HepG2 (cell line): ENCODE data around the gene MED13. TPM values are rescaled to one million over a fixed set of nuclear protein-coding genes. Genes with fewer than 3 reads are reported as not detected.

Experiments
- ATAC-seq: fragments of 200-7000 bp; cut with Tn5 transposase; 3 replicates; pipeline ENCODE4 v1.9.1; 2020; ENCODE audit warnings: mild to moderate bottlenecking, moderate library complexity
- BruUV-seq: library from RNA; stranded (reverse); fragments of 400-500 nt; replicated peaks from 2 replicates; lab custom pipeline; 2021; lab: Mats Ljungman, UMichigan
- CTCF ChIA-PET: fragments of 300-600 bp; formaldehyde crosslinking; extraction: SDS; loops from one replicate; lab custom pipeline; 2021; ENCODE audit warnings: low total read pairs, inconsistent platforms, low intra/inter-chr PET ratio; lab: Yijun Ruan, JAX
- POLR2A ChIA-PET: fragments of 350-600 bp; sonication (Branson Sonifier 250); formaldehyde crosslinking; loops from one replicate; lab custom pipeline; 2020; ENCODE audit warnings: antibody characterized with exemption, inconsistent platforms; lab: Yijun Ruan, JAX
- DNase-seq: peaks from one replicate; pipeline ENCODE4 v3.0.0-alpha.2; 2015; ENCODE audit warnings: low spot score
- FAIRE-seq: peaks from 3 replicates; lab custom pipeline; 2011; peaks lifted over from hg19 to GRCh38; lab: Jason Lieb, UNC
- H2AFZ ChIP-seq: one replicate; pipeline ENCODE4 v1.6.1; 2011; ENCODE audit warnings: low read length, inconsistent platforms
- H3K27ac ChIP-seq: fragments of 300-600 bp; 3 replicates; pipeline ENCODE4 v1.8.0; 2011; ENCODE audit warnings: mixed run types, mild to moderate bottlenecking, mixed read lengths, low read length, inconsistent platforms; ENCODE audit not compliant: insufficient read depth; ENCODE audit errors: extremely low read length
- H3K27me3 ChIP-seq, 2 experiments: fragments of 200-600 bp in 1 of 2; 2 replicates in 1 of 2; 3 replicates in 1 of 2; pipeline versions ENCODE4 v1.6.0 to v1.8.0; 2011; ENCODE audit warnings: low read length in 2 of 2, mild to moderate bottlenecking in 2 of 2, moderate library complexity in 2 of 2, inconsistent platforms in 1 of 2; ENCODE audit not compliant: insufficient read depth in 2 of 2, control insufficient read depth in 1 of 2
- H3K36me3 ChIP-seq, 2 experiments: fragments of 200-600 bp in 1 of 2; replicated peaks in 1 of 2; 2 replicates in 1 of 2; 3 replicates in 1 of 2; pipeline versions ENCODE4 v1.5.1 to v1.8.0; 2011; ENCODE audit warnings: low read length in 2 of 2, inconsistent platforms in 1 of 2; ENCODE audit not compliant: insufficient read depth in 2 of 2, control insufficient read depth in 1 of 2
- H3K4me1 ChIP-seq: 2 replicates; pipeline ENCODE4 v1.5.1; 2012; ENCODE audit warnings: low read length, inconsistent platforms; ENCODE audit not compliant: insufficient read depth
- H3K4me2 ChIP-seq: 2 replicates; pipeline ENCODE4 v1.6.0; 2011; ENCODE audit warnings: low read depth, low read length, inconsistent platforms
- H3K4me3 ChIP-seq, 3 experiments: fragments of 200-600 bp in 1 of 3; sonication (generic), shearing (Covaris generic) in 1 of 3; replicated peaks in 1 of 3; 2 replicates each; pipeline ENCODE4 v1.5.1; 2011 to 2016; ENCODE audit warnings: low read length in 3 of 3, inconsistent platforms in 2 of 3, low read depth in 2 of 3, mild to moderate bottlenecking in 2 of 3, control low read depth in 1 of 3, mixed read lengths in 1 of 3; ENCODE audit not compliant: insufficient read depth in 1 of 3
- H3K79me2 ChIP-seq: one replicate; pipeline ENCODE4 v1.6.1; 2011; ENCODE audit warnings: low read length, inconsistent platforms; ENCODE audit not compliant: insufficient read depth
- H3K9ac ChIP-seq: 2 replicates; pipeline ENCODE4 v1.6.0; 2011; ENCODE audit warnings: mild to moderate bottlenecking, low read depth, low read length, inconsistent platforms; ENCODE audit not compliant: insufficient read depth
- H3K9me3 ChIP-seq: 2 replicates; pipeline ENCODE4 v1.5.1; 2012; ENCODE audit warnings: mild to moderate bottlenecking, low read length
- H4K20me1 ChIP-seq: 2 replicates; pipeline ENCODE4 v1.6.0; 2011; ENCODE audit warnings: inconsistent platforms, mild to moderate bottlenecking, low read length, moderate library complexity; ENCODE audit not compliant: insufficient read depth
- ATF4 ChIP-seq, 2 experiments: fragments of 450-650 bp in 1 of 2; sonication (generic) in 1 of 2; formaldehyde crosslinking; IDR thresholded peaks; 2 replicates each; pipeline versions ENCODE4 v1.5.0 to v1.8.0; 2020 to 2022; ENCODE audit warnings: mild to moderate bottlenecking in 1 of 2, missing genetic modification reagents in 1 of 2
- BCL3 ChIP-seq: sonication (generic); formaldehyde crosslinking; IDR thresholded peaks from 2 replicates; pipeline ENCODE4 v1.5.1; 2020; ENCODE audit warnings: mild to moderate bottlenecking, missing genetic modification reagents, moderate library complexity
- DRAP1 ChIP-seq: IDR thresholded peaks from 2 replicates; pipeline ENCODE4 v1.6.1; 2016; ENCODE audit warnings: missing genetic modification reagents, missing compliant biosample characterization
- ELF4 ChIP-seq: sonication (generic); formaldehyde crosslinking; IDR thresholded peaks from 2 replicates; pipeline ENCODE4 v1.5.0; 2020; ENCODE audit warnings: missing genetic modification reagents, mild to moderate bottlenecking, moderate library complexity, borderline replicate concordance
- FOXK1 ChIP-seq: sonication (generic); formaldehyde crosslinking; IDR thresholded peaks from 2 replicates; pipeline ENCODE4 v1.4.0; 2020; ENCODE audit warnings: low read depth, missing genetic modification reagents, borderline replicate concordance
- GFI1 ChIP-seq: sonication (generic); formaldehyde crosslinking; IDR thresholded peaks from 2 replicates; pipeline ENCODE4 v1.5.0; 2020; ENCODE audit warnings: missing genetic modification reagents, mild to moderate bottlenecking, borderline replicate concordance
- MAFK ChIP-seq, 2 experiments: IDR thresholded peaks in 1 of 2; conservative IDR thresholded peaks in 1 of 2; 2 replicates each; pipeline ENCODE4 v1.6.1; 2011; ENCODE audit warnings: improper control_type of control experiment in 2 of 2, low read length in 2 of 2
- MEIS1 ChIP-seq: sonication (generic); formaldehyde crosslinking; IDR thresholded peaks from 2 replicates; pipeline ENCODE4 v1.9.0; 2021; ENCODE audit warnings: mild to moderate bottlenecking, missing genetic modification reagents, moderate library complexity, borderline replicate concordance
- NFKBIZ ChIP-seq: IDR thresholded peaks from 2 replicates; pipeline ENCODE4 v1.6.1; 2018; ENCODE audit warnings: missing genetic modification reagents, missing compliant biosample characterization
- POLR2AphosphoS2 ChIP-seq: IDR thresholded peaks from 2 replicates; pipeline ENCODE4 v1.6.1; 2011; ENCODE audit warnings: low read depth, low read length, improper control_type of control experiment
- SKIL ChIP-seq: sonication (generic); formaldehyde crosslinking; IDR thresholded peaks from 2 replicates; pipeline ENCODE4 v1.8.0; 2022; ENCODE audit warnings: missing genetic modification reagents, mild to moderate bottlenecking, moderate library complexity, borderline replicate concordance
- SOX6 ChIP-seq, 2 experiments: fragments of 450-650 bp in 1 of 2; sonication (generic) in 1 of 2; formaldehyde crosslinking in 1 of 2; IDR thresholded peaks; 2 replicates each; pipeline versions ENCODE4 v1.4.0 to v1.6.1; 2017 to 2020; ENCODE audit warnings: antibody characterized with exemption in 1 of 2, mild to moderate bottlenecking in 1 of 2, missing genetic modification reagents in 1 of 2
- TBX2 ChIP-seq: sonication (generic); formaldehyde crosslinking; IDR thresholded peaks from 2 replicates; pipeline ENCODE4 v1.5.0; 2020; ENCODE audit warnings: missing genetic modification reagents, mild to moderate bottlenecking, borderline replicate concordance
- ZFYVE20 ChIP-seq: sonication (generic); formaldehyde crosslinking; IDR thresholded peaks from 2 replicates; pipeline ENCODE4 v1.8.0; 2023; ENCODE audit warnings: low read depth, mild to moderate bottlenecking, moderate library complexity, missing genetic modification reagents, borderline replicate concordance
- ZIK1 ChIP-seq: sonication (generic); formaldehyde crosslinking; IDR thresholded peaks from 2 replicates; pipeline ENCODE4 v1.5.0; 2020; ENCODE audit warnings: mild to moderate bottlenecking, low read depth, missing genetic modification reagents, borderline replicate concordance
- ZNF251 ChIP-seq: sonication (generic); formaldehyde crosslinking; IDR thresholded peaks from 2 replicates; pipeline ENCODE4 v1.9.0; 2021; ENCODE audit warnings: mild to moderate bottlenecking, missing genetic modification reagents
- ZNF672 ChIP-seq: sonication (generic); formaldehyde crosslinking; IDR thresholded peaks from 2 replicates; pipeline ENCODE4 v1.8.1; 2022; ENCODE audit warnings: missing genetic modification reagents
- WGBS: methylation state at CpG from one replicate; pipeline ENCODE4 v1.1.6; 2017; ENCODE audit warnings: low lambda C conversion rate; 5-methylcytosine and 5-hydroxymethylcytosine counted together
- in situ Hi-C: cut with HindIII; loops from 2 replicates; pipeline ENCODE4 v1.10.0; 2017; ENCODE audit warnings: low pct_unique_long_range_greater_than_20kb; ENCODE audit not compliant: extremely low pct_ligation_motif_present
- intact Hi-C: fragments of 100-400 bp; cut with micrococcal nuclease; formaldehyde crosslinking; loops from one replicate; pipeline ENCODE4 v1.10.0; 2022; ENCODE audit not compliant: unreplicated experiment
- polyA plus RNA-seq, 8 experiments: library from polyadenylated mRNA; depleted of rRNA in 3 of 8; stranded (reverse) in 7 of 8; unstranded in 1 of 8; fragments of >200 nt; fragmentation: Illumina TruSeq in 4 of 8; extraction: Trizol in 4 of 8; gene quantifications; 2 replicates each; pipeline versions ENCODE4 v1.2.1 to v1.2.3, GENCODE V29; 2011 to 2016; ENCODE audit warnings: low read depth in 4 of 8, missing spikeins in 1 of 8, mixed read lengths in 1 of 8; ENCODE audit not compliant: insufficient read depth in 1 of 8
- total RNA-seq, 5 experiments: library from RNA; depleted of rRNA; stranded (reverse); fragments of >200 nt; fragmentation: Illumina TruSeq; extraction: Trizol; gene quantifications; 2 replicates each; pipeline ENCODE4 v1.2.3, GENCODE V29; 2016; ENCODE audit warnings: low read depth in 1 of 5
- TF ChIP-seq, protein P1 (sequence below): sonication (generic); formaldehyde crosslinking; conservative IDR thresholded peaks from 2 replicates; pipeline ENCODE4 v1.4.0; 2020; ENCODE audit warnings: missing genetic modification reagents

MED13 gene
- total and polyA plus RNA-seq, 2 of the 13 experiments (the other 11 are each of a cell fraction or from before 2014, with no cell fraction given), result 27.4 to 69.1 TPM

- Histone ChIP-seq H3K4me1 (peaks cover 73% of the 10 kb centered on the region), H3K27me3 (no peaks in the 10 kb centered on the region), H3K27ac (no peak overlapping the region), H3K4me2 (no peak overlapping the region), H3K9ac (no peak overlapping the region), H3K4me3 (no peak overlapping the region), H4K20me1 (peaks cover 48% of the 10 kb centered on the region), H3K79me2 (peaks cover 97% of the 10 kb centered on the region), H2AFZ (no peak overlapping the region), H3K36me3 (peaks cover 8 to 40% of the 10 kb centered on the region in 2 experiments), H3K9me3 (no peaks in the 10 kb centered on the region)
- POLR2A ChIA-PET, result no interaction called here
- FAIRE-seq, result no peak
- TF ChIP-seq NFKBIZ (CRISPR knock-in tag) (no peak), FOXK1 (CRISPR knock-in tag) (no peak), TBX2 (CRISPR knock-in tag) (no peak), SOX6 (IDR thresholded peaks at IDR 0.05) (no peak), SOX6 (CRISPR knock-in tag; IDR thresholded peaks at IDR 0.05) (no peak), ZIK1 (CRISPR knock-in tag) (no peak), DRAP1 (CRISPR knock-in tag) (no peak), GFI1 (no peak), BCL3 (CRISPR knock-in tag) (no peak), SKIL (CRISPR knock-in tag) (no peak), POLR2AphosphoS2 (no peak), ZNF251 (no peak), ZNF672 (CRISPR knock-in tag) (no peak), MEIS1 (no peak), MAFK (conservative IDR thresholded peaks at IDR 0.05 in 1 of 2, IDR thresholded peaks at IDR 0.05 in 1 of 2; ENCODE audit: low read length in 2 of 2) (no peak), ZFYVE20 (CRISPR knock-in tag) (no peak), ELF4 (no peak), ATF4 (CRISPR knock-in tag; IDR thresholded peaks at IDR 0.05) (no peak)
- TF ChIP-seq, protein P1, sequence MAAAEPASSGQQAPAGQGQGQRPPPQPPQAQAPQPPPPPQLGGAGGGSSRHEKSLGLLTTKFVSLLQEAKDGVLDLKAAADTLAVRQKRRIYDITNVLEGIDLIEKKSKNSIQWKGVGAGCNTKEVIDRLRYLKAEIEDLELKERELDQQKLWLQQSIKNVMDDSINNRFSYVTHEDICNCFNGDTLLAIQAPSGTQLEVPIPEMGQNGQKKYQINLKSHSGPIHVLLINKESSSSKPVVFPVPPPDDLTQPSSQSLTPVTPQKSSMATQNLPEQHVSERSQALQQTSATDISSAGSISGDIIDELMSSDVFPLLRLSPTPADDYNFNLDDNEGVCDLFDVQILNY (CRISPR knock-in tag), result no peak
- in situ Hi-C loops, result loop anchor here (5.0 kb wide), 1 partner anchor 50 kb away; no protein-coding TSS in a partner anchor
- BruUV-seq, result no TSS peak
- intact Hi-C loops, result no loop called here
- no peak for ATAC-seq
- CTCF ChIA-PET, result no interaction called here
- 96% methylated on average over 1 of the region's 1 CpG for WGBS
- DNase-seq, result no peak
Observed at GRCh38 chr17:62057696-62058095, 7.4 kb downstream of the MED13 start.
